Measurements from ENCODE around the gene EN1.

Gene EN1

GRCh38 chr2:118846953-118847761 is at the start of gene EN1:
EN1 (minus strand) TSS chr2:118847648; CDS start chr2:118847167, 481 bp downstream.
- DNase-seq: no peak

DNA sequence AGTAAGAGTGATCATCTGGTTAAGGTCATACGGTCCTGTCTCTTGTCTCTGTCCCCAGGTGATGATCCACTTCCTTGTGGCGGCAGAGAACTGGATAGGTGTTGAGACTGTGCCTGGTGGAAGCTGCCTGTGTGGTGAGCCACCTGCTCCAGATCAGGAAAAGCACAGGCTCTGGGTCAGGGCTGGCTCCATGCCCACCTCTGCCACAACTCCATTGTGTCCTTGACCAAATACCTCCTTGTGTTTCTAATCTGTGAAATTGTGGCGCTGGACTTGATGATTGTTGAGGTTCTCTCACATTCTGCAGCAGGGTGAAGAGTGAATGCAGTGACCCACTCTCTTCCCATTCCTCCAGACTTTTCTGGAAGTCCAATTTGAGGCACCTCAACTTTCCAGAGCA is 45.7 kb upstream of the EN1 start:
- no peak for DNase-seq

DNA sequence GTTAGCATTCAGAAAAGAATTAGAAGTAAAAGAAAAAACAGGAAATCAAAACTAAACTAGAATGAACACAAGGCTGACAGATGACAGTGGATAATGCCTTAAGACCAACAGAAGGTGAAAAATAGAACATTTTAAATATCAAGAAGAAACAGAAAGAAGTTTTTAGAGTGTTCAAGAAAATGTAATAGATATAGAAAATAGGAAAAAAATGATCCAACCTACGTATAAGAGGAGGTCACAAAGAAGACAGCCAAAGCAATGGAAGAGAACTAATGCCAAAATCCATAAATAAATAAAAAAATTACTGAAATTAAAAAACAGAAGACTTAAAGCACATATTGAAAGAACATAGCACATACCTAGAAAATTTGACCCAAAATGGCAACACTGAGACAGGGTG is 42.5 kb upstream of the EN1 start:
- no peak for DNase-seq

GRCh38 chr2:118883792-118884191 is 36.3 kb upstream of the EN1 start:
- DNase-seq: no peak

DNA sequence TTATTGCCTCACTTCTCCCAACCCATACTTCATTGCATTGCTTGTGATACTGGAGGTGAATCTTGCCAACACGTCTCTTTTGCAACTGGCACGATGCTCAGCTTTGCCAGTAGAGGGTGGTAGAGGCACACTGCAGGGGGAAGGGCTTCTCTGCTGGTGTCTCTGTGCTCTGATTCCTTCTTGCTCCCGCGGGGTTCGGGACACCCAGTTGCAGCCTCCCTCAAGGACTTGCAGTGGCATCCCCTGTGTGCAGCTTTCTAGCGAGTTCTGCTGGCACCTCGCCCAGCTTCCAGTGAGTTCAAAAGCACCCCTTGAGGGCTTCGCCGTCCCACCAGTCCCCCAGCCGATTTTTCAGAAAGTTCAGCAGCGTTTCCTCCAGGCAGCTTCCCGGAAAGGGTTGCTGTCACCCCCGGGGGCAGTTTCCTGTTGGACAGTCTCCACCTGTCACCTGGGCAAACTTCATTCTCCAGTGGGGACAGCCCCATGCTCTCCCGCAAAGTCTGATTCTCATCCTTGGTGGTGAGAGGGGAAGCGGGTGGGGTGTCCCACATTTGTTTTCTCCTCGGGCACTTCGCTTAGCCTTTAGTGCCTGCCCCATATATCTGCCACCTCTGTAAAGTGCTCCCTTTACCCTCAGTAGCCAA is 35.4 kb upstream of the EN1 start:
- peak; percentile 72 for DNase-seq

GRCh38 chr2:118881490-118882129 is 34.2 kb upstream of the EN1 start:
- DNase-seq: peak; percentile 74

GRCh38 chr2:118880501-118880900 is 33.1 kb upstream of the EN1 start:
- no peak for DNase-seq

GRCh38 chr2:118878531-118879149 is 31.2 kb upstream of the EN1 start:
- no peak for DNase-seq

- no peak for DNase-seq
These were observed 27.9 kb upstream of the EN1 start for GRCh38 chr2:118875318-118875717.

DNA sequence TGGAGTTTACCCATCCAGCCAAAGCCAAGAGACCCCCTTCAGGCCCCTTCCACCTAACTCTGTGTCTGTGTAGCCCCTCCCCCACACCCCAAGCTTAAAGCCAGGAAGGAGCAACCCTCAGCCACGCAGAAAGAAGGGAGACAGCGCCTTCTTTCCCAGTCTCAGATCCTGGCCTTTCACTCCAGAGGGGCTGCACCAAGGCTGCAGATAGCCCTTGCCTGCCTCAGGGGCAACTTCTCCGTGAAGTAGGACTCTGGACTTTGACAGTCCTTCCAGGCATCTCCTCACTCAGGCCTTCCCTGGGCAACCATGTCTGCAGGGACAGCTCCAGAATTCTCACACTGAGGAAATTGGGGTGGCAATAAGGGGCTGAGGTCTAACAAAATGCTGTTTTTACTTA is 26.9 kb upstream of the EN1 start:
- no peak for DNase-seq

- DNase-seq: peak; percentile 20
These were observed 17.7 kb upstream of the EN1 start for GRCh38 chr2:118865106-118865505.

GRCh38 chr2:118864207-118864606 is 16.8 kb upstream of the EN1 start:
- no peak for DNase-seq

DNA sequence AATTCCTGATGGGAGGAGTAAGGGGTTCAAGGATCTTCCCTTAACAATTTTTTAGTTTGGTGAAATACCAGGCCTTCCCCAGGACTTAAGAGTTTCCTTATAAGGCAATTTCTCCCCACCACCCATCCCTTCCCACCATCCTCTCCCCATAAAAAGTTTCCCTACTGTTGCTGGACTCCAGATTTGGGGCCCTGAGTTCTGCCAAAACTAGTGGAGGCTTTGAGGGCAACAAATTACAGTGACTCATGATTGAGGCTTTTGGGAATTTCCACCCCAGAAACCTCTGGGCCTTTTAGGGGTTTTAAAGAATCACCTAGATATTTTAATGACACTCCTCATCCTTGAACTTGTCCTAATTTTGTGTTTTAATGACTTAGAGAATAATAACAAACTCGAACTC is 14.3 kb upstream of the EN1 start:
- no peak for DNase-seq

- no peak for DNase-seq
These were observed 13.8 kb upstream of the EN1 start for GRCh38 chr2:118861242-118861641.

- DNase-seq: no peak
These were observed 13.1 kb upstream of the EN1 start for GRCh38 chr2:118860506-118860905.

GRCh38 chr2:118859157-118859770 is 11.8 kb upstream of the EN1 start:
- DNase-seq: no peak

DNA sequence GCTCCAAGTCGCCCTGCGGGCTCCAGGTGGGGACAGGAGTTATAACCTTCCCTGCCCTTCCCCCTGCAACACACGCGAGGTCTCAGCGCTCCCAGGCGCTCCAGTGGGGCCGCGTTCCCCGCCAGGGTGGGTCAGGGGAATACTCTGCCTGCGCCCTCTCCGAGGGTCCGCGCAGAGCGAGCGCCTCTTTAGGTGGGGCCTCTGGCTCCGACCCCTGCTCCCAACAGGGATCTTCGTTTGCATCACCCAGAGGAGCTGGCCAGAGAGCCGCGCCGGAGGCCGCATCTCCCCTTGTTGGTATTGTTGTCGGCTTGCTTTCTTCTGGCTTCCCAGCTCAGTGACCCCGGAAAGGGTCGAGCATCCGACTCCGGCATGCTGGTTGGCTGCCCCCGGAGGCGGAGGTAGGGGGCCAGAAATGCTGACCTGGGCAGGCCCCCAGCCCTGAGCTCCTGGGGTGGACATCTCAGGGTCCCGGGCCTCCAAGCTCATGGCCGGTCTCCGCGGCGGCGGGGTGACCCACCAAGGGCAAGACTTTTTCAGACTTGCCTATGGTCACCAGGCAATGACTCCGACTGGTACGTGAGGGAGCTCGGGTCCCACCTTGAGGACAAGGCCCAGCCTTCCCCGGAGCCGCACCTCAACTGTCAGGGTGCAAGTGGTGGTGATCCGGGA is 11.2 kb upstream of the EN1 start:
- DNase-seq: no peak

DNA sequence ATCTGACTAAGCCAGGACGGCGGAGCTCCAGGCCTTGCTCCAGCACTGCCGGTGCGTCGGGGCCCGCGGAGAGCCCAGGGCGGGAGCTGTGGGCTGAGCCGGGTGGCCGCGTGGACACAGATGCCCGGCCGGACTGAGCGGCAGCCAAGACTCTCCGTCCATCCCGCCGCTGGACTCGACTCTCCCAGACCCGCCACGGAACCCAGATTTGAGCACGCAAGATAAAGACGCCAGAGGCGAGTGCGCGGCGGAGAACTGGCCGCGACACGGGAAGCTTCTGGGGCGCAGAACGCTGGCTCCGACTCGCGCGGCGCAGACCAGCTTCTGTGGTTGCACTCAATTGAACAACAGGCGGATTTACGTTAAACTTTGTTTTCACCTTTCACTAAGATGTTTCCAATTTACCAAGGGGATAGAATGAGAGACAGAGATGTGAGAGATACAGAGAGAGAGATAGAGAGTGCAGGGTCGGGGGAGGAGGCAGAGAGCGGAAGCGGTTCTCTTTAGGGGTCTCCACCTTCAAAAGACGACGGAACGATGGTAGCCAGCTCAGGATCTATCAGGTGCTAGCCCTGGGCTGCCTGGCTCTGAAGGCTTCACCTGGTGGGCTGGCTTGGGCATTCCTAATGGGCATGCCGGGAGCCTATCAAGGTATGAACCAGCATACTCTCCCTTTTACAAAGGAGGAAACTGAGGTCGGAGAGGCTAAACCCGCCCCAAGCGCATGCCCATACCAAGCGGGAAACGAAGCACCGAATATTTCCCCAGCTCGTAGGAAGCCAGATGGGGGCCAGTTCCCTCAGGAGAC is 10.4 kb upstream of the EN1 start:
- DNase-seq: no peak

DNA sequence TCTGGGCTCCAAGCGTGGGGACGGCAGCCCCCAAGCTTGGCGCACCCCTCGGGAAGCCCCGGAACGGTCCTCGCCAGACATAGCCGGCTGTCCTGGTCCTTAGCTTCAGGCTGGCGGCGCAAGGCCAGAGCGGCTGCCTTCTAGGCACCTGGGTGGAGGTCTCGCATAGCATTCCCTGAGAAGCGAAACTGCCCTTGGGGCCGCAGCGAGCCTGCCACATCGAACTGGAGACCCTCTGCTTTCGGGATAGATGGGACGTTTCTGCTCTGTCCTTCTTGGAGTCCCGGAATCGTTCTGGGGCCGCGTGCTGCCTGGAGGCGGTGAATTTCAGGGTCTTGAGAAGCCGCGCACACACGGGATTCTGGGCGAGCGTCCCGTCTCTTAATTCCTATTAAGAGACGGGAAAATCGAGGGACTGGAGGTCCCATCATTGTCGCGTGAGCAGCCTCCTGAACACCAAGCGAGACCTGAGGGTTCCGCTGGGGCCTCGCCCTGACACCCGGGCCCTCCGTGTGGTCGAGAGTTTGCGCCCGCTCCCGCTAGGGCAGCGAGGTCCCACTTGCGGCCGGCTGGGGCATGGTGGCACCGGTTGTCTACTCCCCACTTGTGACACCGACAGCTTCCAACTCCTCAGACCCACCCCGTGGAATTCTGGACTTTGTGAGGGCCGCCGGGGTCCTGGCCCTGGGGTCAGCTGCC is 9.7 kb upstream of the EN1 start:
- no peak for DNase-seq

GRCh38 chr2:118856330-118856977 is 9.0 kb upstream of the EN1 start:
- DNase-seq: no peak

Measured in CD4-positive, alpha-beta T cell treated with Interleukin-6 for 4 hours (primary cell).